GM23338 (cell line): ENCODE results near the gene SLC25A24. TPM values are rescaled to one million over a fixed set of nuclear protein-coding genes. Genes with fewer than 3 reads are reported as not detected.

Experiments
- ATAC-seq: fragments of 200-7000 bp; cut with Tn5 transposase; 3 replicates; pipeline ENCODE4 v1.9.1; 2020
- DNase-seq: peaks from one replicate; pipeline ENCODE4 v3.0.0-alpha.2; 2015; ENCODE audit warnings: low spot score
- H2AFZ ChIP-seq: fragments of 200-600 bp; sonication (generic); 2 replicates; pipeline ENCODE4 v1.8.0; 2016; ENCODE audit warnings: antibody characterized with exemption, mild to moderate bottlenecking, moderate library complexity
- H3F3A ChIP-seq: fragments of 200-600 bp; sonication (generic); replicated peaks from 2 replicates; pipeline ENCODE4 v1.8.0; 2017; ENCODE audit warnings: antibody characterized with exemption, mixed run types, low read depth
- H3K27ac ChIP-seq: fragments of 200-600 bp; sonication (generic); 2 replicates; pipeline ENCODE4 v1.6.1; 2016; ENCODE audit warnings: low read depth
- H3K27me3 ChIP-seq: fragments of 200-600 bp; sonication (generic); 2 replicates; pipeline ENCODE4 v1.8.0; 2016; ENCODE audit warnings: mild to moderate bottlenecking, mixed run types, moderate library complexity; ENCODE audit not compliant: insufficient read depth
- H3K36me3 ChIP-seq: fragments of 200-600 bp; sonication (generic); 2 replicates; pipeline ENCODE4 v1.8.0; 2016; ENCODE audit warnings: mild to moderate bottlenecking; ENCODE audit not compliant: insufficient read depth
- H3K4me1 ChIP-seq: fragments of 200-600 bp; sonication (generic); 2 replicates; pipeline ENCODE4 v1.8.0; 2016; ENCODE audit warnings: mild to moderate bottlenecking, moderate library complexity; ENCODE audit not compliant: insufficient read depth
- H3K4me2 ChIP-seq: fragments of 200-600 bp; sonication (generic); 2 replicates; pipeline ENCODE4 v1.7.1; 2017; ENCODE audit warnings: mixed run types
- H3K4me3 ChIP-seq: fragments of 200-600 bp; sonication (generic); 2 replicates; pipeline ENCODE4 v1.6.1; 2016; ENCODE audit warnings: mixed run types
- H3K79me2 ChIP-seq: fragments of 200-600 bp; sonication (generic); replicated peaks from 2 replicates; pipeline ENCODE4 v1.8.0; 2017; ENCODE audit warnings: mild to moderate bottlenecking; ENCODE audit not compliant: insufficient read depth
- H3K9me2 ChIP-seq: fragments of 200-600 bp; sonication (generic); 2 replicates; pipeline ENCODE4 v1.8.0; 2017; ENCODE audit not compliant: insufficient read depth
- H4K20me1 ChIP-seq: fragments of 200-600 bp; sonication (generic); replicated peaks from 2 replicates; pipeline ENCODE4 v1.8.0; 2017; ENCODE audit warnings: mild to moderate bottlenecking; ENCODE audit not compliant: insufficient read depth
- H3K27ac Mint-ChIP-seq: 2 replicates; pipeline ENCODE4 v1.8.0; 2020; ENCODE audit warnings: inconsistent platforms, mild to moderate bottlenecking, moderate library complexity, mixed read lengths
- H3K27me3 Mint-ChIP-seq: 3 replicates; pipeline ENCODE4 v1.8.0; 2022; ENCODE audit warnings: low read depth, mild to moderate bottlenecking, moderate library complexity, mixed read lengths, inconsistent platforms; ENCODE audit not compliant: insufficient read depth, poor library complexity
- H3K36me3 Mint-ChIP-seq: 3 replicates; pipeline ENCODE4 v1.8.0; 2021; ENCODE audit warnings: low read depth, mild to moderate bottlenecking, inconsistent platforms, moderate library complexity, mixed read lengths
- H3K4me1 Mint-ChIP-seq: 3 replicates; pipeline ENCODE4 v1.8.0; 2020; ENCODE audit warnings: mild to moderate bottlenecking, inconsistent platforms, mixed read lengths
- H3K4me3 Mint-ChIP-seq: 3 replicates; pipeline ENCODE4 v1.8.0; 2021; ENCODE audit warnings: moderate library complexity, mild to moderate bottlenecking, inconsistent platforms, mixed read lengths
- H3K9me3 Mint-ChIP-seq: 3 replicates; pipeline ENCODE4 v1.8.0; 2020; ENCODE audit warnings: moderate library complexity, mild to moderate bottlenecking, inconsistent platforms, mixed read lengths
- CREB1 ChIP-seq: fragments of 250-450 bp; sonication (Bioruptor Pico); IDR thresholded peaks from 2 replicates; pipeline ENCODE4 v1.5.0; 2020; ENCODE audit warnings: low read depth, mild to moderate bottlenecking, moderate library complexity
- CTCF ChIP-seq, 2 experiments: fragments of 200-600 bp in 1 of 2; sonication (generic) in 1 of 2; conservative IDR thresholded peaks; 2 replicates each; pipeline versions ENCODE4 v1.5.1 to v1.6.1; 2016 to 2017; ENCODE audit warnings: antibody characterized with exemption in 2 of 2, low read depth in 2 of 2, mild to moderate bottlenecking in 2 of 2, moderate library complexity in 1 of 2
- EZH2 ChIP-seq: fragments of 200-600 bp; sonication (generic); IDR thresholded peaks from one replicate; pipeline ENCODE4 v1.8.0; 2017; ENCODE audit warnings: antibody characterized with exemption, mild to moderate bottlenecking, low read depth; ENCODE audit not compliant: unreplicated experiment
- EZH2phosphoT487 ChIP-seq: fragments of 200-600 bp; sonication (generic); IDR thresholded peaks from one replicate; pipeline ENCODE4 v1.8.1; 2018; ENCODE audit warnings: antibody characterized with exemption; ENCODE audit not compliant: unreplicated experiment
- JUNB ChIP-seq: IDR thresholded peaks from one replicate; pipeline ENCODE4 v1.6.1; 2016; ENCODE audit warnings: antibody characterized with exemption; ENCODE audit not compliant: unreplicated experiment
- NANOG ChIP-seq: IDR thresholded peaks from 2 replicates; pipeline ENCODE4 v1.6.1; 2016; ENCODE audit warnings: antibody characterized with exemption, borderline replicate concordance
- POLR2AphosphoS5 ChIP-seq: IDR thresholded peaks from 2 replicates; pipeline ENCODE4 v1.6.1; 2016; ENCODE audit warnings: antibody characterized with exemption, low read depth
- STAT1 ChIP-seq: IDR thresholded peaks from one replicate; pipeline ENCODE4 v1.6.1; 2016; ENCODE audit warnings: antibody characterized with exemption; ENCODE audit not compliant: unreplicated experiment
- ZNF114 ChIP-seq: fragments of 250-450 bp; sonication (Bioruptor Pico); IDR thresholded peaks from 2 replicates; pipeline ENCODE4 v1.5.0; 2020; ENCODE audit warnings: mild to moderate bottlenecking, moderate library complexity
- ZNF331 ChIP-seq: fragments of 250-450 bp; sonication (Bioruptor Pico); IDR thresholded peaks from 2 replicates; pipeline ENCODE4 v1.5.0; 2020; ENCODE audit warnings: low read depth, mild to moderate bottlenecking, moderate library complexity
- polyA plus RNA-seq: library from polyadenylated mRNA; unstranded; fragments of >200 nt; fragmentation: Nextera tagmentation; extraction: Ambion mirVana; gene quantifications from 2 replicates; pipeline ENCODE4 v1.2.1, GENCODE V29; 2016
- total RNA-seq: library from RNA; depleted of rRNA; stranded (reverse); fragments of >200 nt; shearing (Covaris generic); gene quantifications from 2 replicates; pipeline ENCODE4 v1.2.3, GENCODE V29; 2014
- TF ChIP-seq, protein P1 (sequence below): fragments of 250-450 bp; sonication (Bioruptor Pico); IDR thresholded peaks from 2 replicates; pipeline ENCODE4 v1.5.0; 2020; ENCODE audit warnings: mild to moderate bottlenecking, moderate library complexity
- TF ChIP-seq, protein P2 (sequence below): IDR thresholded peaks from 2 replicates; pipeline ENCODE4 v1.6.1; 2016; ENCODE audit warnings: antibody characterized with exemption
- TF ChIP-seq, protein P3 (sequence below): IDR thresholded peaks from one replicate; pipeline ENCODE4 v1.6.1; 2018; ENCODE audit warnings: antibody characterized with exemption; ENCODE audit not compliant: unreplicated experiment

Gene SLC25A24
- total and polyA plus RNA-seq, 2 experiments from 2014 or later = 17.4 to 46.0 TPM

GRCh38 chr1:108129999-108130398 is 70.1 kb downstream of the SLC25A24 start:
- no peaks in the 10 kb centered on the region for H4K20me1 ChIP-seq
- Mint-ChIP-seq H3K27me3 (peaks cover 4% of the 10 kb centered on the region), H3K9me3 (peaks cover 29% of the 10 kb centered on the region), H3K4me3 (no peak overlapping the region), H3K4me1 (peaks cover 2% of the 10 kb centered on the region; the same call in 2 of the 3 replicates), H3K27ac (no peak overlapping the region), H3K36me3 (peaks cover 36% of the 10 kb centered on the region)
- H3K4me1 ChIP-seq = no peaks in the 10 kb centered on the region
- no peak overlapping the region for H3K4me3 ChIP-seq
- H3K36me3 ChIP-seq = peaks cover 11% of the 10 kb centered on the region
- ATAC-seq (no peak), DNase-seq (no peak)
- no peak overlapping the region for H3K27ac ChIP-seq
- H3K9me2 ChIP-seq = no peaks in the 10 kb centered on the region
- TF ChIP-seq, protein P1, sequence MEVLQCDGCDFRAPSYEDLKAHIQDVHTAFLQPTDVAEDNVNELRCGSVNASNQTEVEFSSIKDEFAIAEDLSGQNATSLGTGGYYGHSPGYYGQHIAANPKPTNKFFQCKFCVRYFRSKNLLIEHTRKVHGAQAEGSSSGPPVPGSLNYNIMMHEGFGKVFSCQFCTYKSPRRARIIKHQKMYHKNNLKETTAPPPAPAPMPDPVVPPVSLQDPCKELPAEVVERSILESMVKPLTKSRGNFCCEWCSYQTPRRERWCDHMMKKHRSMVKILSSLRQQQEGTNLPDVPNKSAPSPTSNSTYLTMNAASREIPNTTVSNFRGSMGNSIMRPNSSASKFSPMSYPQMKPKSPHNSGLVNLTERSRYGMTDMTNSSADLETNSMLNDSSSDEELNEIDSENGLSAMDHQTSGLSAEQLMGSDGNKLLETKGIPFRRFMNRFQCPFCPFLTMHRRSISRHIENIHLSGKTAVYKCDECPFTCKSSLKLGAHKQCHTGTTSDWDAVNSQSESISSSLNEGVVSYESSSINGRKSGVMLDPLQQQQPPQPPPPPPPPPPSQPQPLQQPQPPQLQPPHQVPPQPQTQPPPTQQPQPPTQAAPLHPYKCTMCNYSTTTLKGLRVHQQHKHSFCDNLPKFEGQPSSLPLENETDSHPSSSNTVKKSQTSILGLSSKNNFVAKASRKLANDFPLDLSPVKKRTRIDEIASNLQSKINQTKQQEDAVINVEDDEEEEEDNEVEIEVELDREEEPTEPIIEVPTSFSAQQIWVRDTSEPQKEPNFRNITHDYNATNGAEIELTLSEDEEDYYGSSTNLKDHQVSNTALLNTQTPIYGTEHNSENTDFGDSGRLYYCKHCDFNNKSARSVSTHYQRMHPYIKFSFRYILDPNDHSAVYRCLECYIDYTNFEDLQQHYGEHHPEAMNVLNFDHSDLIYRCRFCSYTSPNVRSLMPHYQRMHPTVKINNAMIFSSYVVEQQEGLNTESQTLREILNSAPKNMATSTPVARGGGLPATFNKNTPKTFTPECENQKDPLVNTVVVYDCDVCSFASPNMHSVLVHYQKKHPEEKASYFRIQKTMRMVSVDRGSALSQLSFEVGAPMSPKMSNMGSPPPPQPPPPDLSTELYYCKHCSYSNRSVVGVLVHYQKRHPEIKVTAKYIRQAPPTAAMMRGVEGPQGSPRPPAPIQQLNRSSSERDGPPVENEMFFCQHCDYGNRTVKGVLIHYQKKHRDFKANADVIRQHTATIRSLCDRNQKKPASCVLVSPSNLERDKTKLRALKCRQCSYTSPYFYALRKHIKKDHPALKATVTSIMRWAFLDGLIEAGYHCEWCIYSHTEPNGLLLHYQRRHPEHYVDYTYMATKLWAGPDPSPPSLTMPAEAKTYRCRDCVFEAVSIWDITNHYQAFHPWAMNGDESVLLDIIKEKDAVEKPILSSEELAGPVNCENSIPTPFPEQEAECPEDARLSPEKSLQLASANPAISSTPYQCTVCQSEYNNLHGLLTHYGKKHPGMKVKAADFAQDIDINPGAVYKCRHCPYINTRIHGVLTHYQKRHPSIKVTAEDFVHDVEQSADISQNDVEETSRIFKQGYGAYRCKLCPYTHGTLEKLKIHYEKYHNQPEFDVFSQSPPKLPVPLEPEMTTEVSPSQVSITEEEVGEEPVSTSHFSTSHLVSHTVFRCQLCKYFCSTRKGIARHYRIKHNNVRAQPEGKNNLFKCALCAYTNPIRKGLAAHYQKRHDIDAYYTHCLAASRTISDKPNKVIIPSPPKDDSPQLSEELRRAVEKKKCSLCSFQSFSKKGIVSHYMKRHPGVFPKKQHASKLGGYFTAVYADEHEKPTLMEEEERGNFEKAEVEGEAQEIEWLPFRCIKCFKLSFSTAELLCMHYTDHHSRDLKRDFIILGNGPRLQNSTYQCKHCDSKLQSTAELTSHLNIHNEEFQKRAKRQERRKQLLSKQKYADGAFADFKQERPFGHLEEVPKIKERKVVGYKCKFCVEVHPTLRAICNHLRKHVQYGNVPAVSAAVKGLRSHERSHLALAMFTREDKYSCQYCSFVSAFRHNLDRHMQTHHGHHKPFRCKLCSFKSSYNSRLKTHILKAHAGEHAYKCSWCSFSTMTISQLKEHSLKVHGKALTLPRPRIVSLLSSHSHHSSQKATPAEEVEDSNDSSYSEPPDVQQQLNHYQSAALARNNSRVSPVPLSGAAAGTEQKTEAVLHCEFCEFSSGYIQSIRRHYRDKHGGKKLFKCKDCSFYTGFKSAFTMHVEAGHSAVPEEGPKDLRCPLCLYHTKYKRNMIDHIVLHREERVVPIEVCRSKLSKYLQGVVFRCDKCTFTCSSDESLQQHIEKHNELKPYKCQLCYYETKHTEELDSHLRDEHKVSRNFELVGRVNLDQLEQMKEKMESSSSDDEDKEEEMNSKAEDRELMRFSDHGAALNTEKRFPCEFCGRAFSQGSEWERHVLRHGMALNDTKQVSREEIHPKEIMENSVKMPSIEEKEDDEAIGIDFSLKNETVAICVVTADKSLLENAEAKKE (CRISPR knock-in tag) = no peak
- no peak for TF ChIP-seq STAT1
- no peak for TF ChIP-seq EZH2
- TF ChIP-seq, protein P2, sequence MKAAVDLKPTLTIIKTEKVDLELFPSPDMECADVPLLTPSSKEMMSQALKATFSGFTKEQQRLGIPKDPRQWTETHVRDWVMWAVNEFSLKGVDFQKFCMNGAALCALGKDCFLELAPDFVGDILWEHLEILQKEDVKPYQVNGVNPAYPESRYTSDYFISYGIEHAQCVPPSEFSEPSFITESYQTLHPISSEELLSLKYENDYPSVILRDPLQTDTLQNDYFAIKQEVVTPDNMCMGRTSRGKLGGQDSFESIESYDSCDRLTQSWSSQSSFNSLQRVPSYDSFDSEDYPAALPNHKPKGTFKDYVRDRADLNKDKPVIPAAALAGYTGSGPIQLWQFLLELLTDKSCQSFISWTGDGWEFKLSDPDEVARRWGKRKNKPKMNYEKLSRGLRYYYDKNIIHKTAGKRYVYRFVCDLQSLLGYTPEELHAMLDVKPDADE = no peak
- TF ChIP-seq ZNF114 (CRISPR knock-in tag) = no peak
- TF ChIP-seq POLR2AphosphoS5 = no peak
- TF ChIP-seq JUNB = no peak
- TF ChIP-seq, protein P3, sequence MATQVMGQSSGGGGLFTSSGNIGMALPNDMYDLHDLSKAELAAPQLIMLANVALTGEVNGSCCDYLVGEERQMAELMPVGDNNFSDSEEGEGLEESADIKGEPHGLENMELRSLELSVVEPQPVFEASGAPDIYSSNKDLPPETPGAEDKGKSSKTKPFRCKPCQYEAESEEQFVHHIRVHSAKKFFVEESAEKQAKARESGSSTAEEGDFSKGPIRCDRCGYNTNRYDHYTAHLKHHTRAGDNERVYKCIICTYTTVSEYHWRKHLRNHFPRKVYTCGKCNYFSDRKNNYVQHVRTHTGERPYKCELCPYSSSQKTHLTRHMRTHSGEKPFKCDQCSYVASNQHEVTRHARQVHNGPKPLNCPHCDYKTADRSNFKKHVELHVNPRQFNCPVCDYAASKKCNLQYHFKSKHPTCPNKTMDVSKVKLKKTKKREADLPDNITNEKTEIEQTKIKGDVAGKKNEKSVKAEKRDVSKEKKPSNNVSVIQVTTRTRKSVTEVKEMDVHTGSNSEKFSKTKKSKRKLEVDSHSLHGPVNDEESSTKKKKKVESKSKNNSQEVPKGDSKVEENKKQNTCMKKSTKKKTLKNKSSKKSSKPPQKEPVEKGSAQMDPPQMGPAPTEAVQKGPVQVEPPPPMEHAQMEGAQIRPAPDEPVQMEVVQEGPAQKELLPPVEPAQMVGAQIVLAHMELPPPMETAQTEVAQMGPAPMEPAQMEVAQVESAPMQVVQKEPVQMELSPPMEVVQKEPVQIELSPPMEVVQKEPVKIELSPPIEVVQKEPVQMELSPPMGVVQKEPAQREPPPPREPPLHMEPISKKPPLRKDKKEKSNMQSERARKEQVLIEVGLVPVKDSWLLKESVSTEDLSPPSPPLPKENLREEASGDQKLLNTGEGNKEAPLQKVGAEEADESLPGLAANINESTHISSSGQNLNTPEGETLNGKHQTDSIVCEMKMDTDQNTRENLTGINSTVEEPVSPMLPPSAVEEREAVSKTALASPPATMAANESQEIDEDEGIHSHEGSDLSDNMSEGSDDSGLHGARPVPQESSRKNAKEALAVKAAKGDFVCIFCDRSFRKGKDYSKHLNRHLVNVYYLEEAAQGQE = no peak
- TF ChIP-seq CTCF (conservative IDR thresholded peaks at IDR 0.05; ENCODE audit: low read depth in 2 of 2) = no peak
- TF ChIP-seq ZNF331 = no peak
- TF ChIP-seq CREB1 (CRISPR knock-in tag) = no peak
- TF ChIP-seq EZH2phosphoT487 = no peak
- no peak for TF ChIP-seq NANOG
- no peaks in the 10 kb centered on the region for H3F3A ChIP-seq
- no peak overlapping the region for H3K4me2 ChIP-seq
- no peak overlapping the region for H2AFZ ChIP-seq
- H3K27me3 ChIP-seq = no peaks in the 10 kb centered on the region
- no peaks in the 10 kb centered on the region for H3K79me2 ChIP-seq
